Measurements from ENCODE around the gene CAV1. TPM values are rescaled to one million over a fixed set of nuclear protein-coding genes. Genes with fewer than 3 reads are reported as not detected.

CAV1 gene
- total RNA-seq, 4 donors from 2014 or later = 52.2 to 73.8 (median 62.2) TPM

DNA sequence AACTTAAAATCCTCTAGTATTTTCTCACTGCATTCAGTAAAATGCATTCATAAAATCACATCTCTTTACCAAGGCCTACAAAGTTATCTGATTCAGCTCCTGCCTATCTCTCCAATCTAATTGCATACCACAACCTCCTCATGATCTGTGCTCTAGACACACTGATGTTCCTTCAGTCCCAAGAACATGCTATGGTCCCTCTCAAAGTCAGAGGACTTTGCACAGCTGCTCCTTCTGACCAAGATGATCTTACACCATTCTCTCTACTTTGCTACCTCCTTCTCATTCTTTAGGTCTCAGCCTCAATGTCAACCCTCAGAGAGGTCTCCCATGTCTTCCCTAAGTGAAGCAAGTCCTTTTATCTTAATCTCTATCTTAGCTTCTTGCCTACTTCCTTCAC lies 45.5 kb downstream of the CAV1 start:
- Histone ChIP-seq H3K4me1 (peaks cover 0 to 10% (median 9%) of the 10 kb centered on the region in 4 donors), H3K9me3 (no peaks in the 10 kb centered on the region), H3K27ac (no peak overlapping the region), H3K36me3 (no peaks in the 10 kb centered on the region), H3K27me3 (no peaks in the 10 kb centered on the region), H3K4me3 (no peak overlapping the region)
- in situ Hi-C loops (cut with MboI; ENCODE audit: low pct_ligation_motif_present in 1 of 4, low pct_unique_long_range_greater_than_20kb in 1 of 4, low sequenced_read_pairs in 3 of 4) = no loop called here
- TF ChIP-seq POLR2AphosphoS5 (IDR thresholded peaks at IDR 0.05) = no peak
- TF ChIP-seq, protein P1, sequence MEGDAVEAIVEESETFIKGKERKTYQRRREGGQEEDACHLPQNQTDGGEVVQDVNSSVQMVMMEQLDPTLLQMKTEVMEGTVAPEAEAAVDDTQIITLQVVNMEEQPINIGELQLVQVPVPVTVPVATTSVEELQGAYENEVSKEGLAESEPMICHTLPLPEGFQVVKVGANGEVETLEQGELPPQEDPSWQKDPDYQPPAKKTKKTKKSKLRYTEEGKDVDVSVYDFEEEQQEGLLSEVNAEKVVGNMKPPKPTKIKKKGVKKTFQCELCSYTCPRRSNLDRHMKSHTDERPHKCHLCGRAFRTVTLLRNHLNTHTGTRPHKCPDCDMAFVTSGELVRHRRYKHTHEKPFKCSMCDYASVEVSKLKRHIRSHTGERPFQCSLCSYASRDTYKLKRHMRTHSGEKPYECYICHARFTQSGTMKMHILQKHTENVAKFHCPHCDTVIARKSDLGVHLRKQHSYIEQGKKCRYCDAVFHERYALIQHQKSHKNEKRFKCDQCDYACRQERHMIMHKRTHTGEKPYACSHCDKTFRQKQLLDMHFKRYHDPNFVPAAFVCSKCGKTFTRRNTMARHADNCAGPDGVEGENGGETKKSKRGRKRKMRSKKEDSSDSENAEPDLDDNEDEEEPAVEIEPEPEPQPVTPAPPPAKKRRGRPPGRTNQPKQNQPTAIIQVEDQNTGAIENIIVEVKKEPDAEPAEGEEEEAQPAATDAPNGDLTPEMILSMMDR (IDR thresholded peaks at IDR 0.05) = no peak
- no peak for TF ChIP-seq POLR2A (IDR thresholded peaks at IDR 0.05)
- TF ChIP-seq EP300 (IDR thresholded peaks at IDR 0.05; ENCODE audit: low read depth) = no peak
- intact Hi-C loops (cut with DNase I; ENCODE audit: low total_unique reads) = no loop called here
- no peak for DNase-seq

DNA sequence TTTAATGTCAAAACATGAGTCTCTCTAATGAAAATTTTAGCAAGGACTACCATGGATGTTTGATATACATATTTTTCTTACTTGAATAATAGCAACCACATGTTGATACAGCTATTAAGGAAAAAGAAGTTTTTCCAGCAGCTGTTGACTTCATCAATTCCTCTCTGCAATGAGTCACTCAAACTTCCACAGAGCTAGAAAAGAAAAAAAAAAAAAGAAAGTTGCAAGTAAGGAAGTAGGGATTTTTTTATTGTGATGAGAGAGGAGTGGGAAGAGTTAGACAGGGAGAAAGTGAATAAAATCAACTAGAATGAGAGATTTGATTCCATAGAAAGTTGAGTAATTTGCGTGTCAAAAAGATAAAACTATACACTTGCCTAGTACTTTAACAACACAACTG lies 46.2 kb downstream of the CAV1 start:
- in situ Hi-C loops (cut with MboI; ENCODE audit: low pct_ligation_motif_present in 1 of 4, low pct_unique_long_range_greater_than_20kb in 1 of 4, low sequenced_read_pairs in 3 of 4) (no loop called here), intact Hi-C loops (cut with DNase I; ENCODE audit: low total_unique reads) (no loop called here)
- Histone ChIP-seq H3K9me3 (no peaks in the 10 kb centered on the region), H3K27me3 (no peaks in the 10 kb centered on the region), H3K4me3 (no peak overlapping the region), H3K36me3 (no peaks in the 10 kb centered on the region), H3K4me1 (peaks cover 0 to 10% (median 9%) of the 10 kb centered on the region in 4 donors), H3K27ac (no peak overlapping the region)
- WGBS, 2 donors (ENCODE audit: low coverage in 1 of 2) = 83 to 86% methylated on average over 1 of the region's 1 CpG
- no peak for TF ChIP-seq EP300 (IDR thresholded peaks at IDR 0.05; ENCODE audit: low read depth)
- no peak for TF ChIP-seq POLR2A (IDR thresholded peaks at IDR 0.05)
- TF ChIP-seq POLR2AphosphoS5 (IDR thresholded peaks at IDR 0.05) = no peak
- TF ChIP-seq, protein P1 (IDR thresholded peaks at IDR 0.05) = no peak
- DNase-seq = no peak

DNA sequence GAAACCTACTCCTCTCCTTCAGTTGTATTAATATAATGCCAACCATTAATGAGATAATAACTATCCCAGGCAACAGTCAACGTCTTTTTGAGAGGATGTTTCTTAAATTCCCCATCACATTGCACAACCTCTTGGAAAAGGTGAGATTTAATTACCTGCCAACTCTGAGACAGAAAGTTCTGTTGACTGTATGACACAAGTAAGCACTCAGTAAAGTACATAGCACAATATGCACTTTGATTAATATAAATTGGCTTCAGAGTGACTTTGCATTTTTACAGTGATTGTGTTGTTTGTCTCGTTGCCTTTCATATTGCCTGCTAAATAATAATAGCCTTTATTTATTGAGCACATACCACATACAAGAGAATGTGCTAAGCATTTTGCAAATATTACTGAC lies 46.7 kb downstream of the CAV1 start:
- Histone ChIP-seq H3K9me3 (no peaks in the 10 kb centered on the region), H3K4me1 (peaks cover 0 to 10% (median 9%) of the 10 kb centered on the region in 4 donors), H3K4me3 (no peak overlapping the region), H3K27ac (no peak overlapping the region), H3K36me3 (no peaks in the 10 kb centered on the region), H3K27me3 (no peaks in the 10 kb centered on the region)
- in situ Hi-C loops (cut with MboI; ENCODE audit: low pct_ligation_motif_present in 1 of 4, low pct_unique_long_range_greater_than_20kb in 1 of 4, low sequenced_read_pairs in 3 of 4) (no loop called here), intact Hi-C loops (cut with DNase I; ENCODE audit: low total_unique reads) (no loop called here)
- WGBS, 2 donors (ENCODE audit: low coverage in 1 of 2) = 63 to 68% methylated on average over 2 of the region's 2 CpGs
- TF ChIP-seq EP300 (IDR thresholded peaks at IDR 0.05; ENCODE audit: low read depth) (no peak), POLR2AphosphoS5 (IDR thresholded peaks at IDR 0.05) (no peak), POLR2A (IDR thresholded peaks at IDR 0.05) (no peak)
- TF ChIP-seq, protein P1 (IDR thresholded peaks at IDR 0.05) = no peak
- no peak for DNase-seq

DNA sequence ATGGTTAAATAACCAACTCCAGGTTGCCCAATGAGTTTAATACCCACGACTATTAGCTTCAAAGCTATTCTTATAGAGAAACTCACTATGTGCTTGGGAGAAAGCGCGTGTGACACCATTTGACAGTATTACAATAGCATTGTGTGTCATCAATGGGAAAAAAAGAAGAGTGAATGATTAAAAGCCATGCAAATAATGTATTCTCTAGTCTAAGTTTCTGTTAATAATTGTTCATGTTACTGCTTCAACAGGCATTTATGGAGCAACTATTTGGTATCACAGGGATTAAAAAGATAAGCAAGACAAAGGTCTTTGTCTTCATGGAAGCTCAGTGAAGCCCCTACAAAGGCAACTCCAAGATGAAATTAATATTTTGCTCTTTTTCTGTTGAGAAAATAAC lies 47.2 kb downstream of the CAV1 start:
- WGBS, 2 donors (ENCODE audit: low coverage in 1 of 2) = 93 to 94% methylated on average over 3 of the region's 3 CpGs
- Histone ChIP-seq H3K27me3 (no peaks in the 10 kb centered on the region), H3K27ac (no peak overlapping the region), H3K4me3 (no peak overlapping the region), H3K36me3 (no peaks in the 10 kb centered on the region), H3K4me1 (peaks cover 0 to 10% (median 9%) of the 10 kb centered on the region in 4 donors), H3K9me3 (no peaks in the 10 kb centered on the region)
- no peak for DNase-seq
- intact Hi-C loops (cut with DNase I; ENCODE audit: low total_unique reads) = no loop called here
- TF ChIP-seq POLR2AphosphoS5 (IDR thresholded peaks at IDR 0.05) (no peak), EP300 (IDR thresholded peaks at IDR 0.05; ENCODE audit: low read depth) (no peak), POLR2A (IDR thresholded peaks at IDR 0.05) (no peak)
- TF ChIP-seq, protein P1 (IDR thresholded peaks at IDR 0.05) = no peak
- in situ Hi-C loops (cut with MboI; ENCODE audit: low pct_ligation_motif_present in 1 of 4, low pct_unique_long_range_greater_than_20kb in 1 of 4, low sequenced_read_pairs in 3 of 4) = no loop called here
